Adrenal gland (tissue), 12 donors: ENCODE results near the gene C8G. TPM values are rescaled to one million over a fixed set of nuclear protein-coding genes. Genes with fewer than 3 reads are reported as not detected.
A peak's percentile ranks its signal among the peaks of the same experiment; 100 is the strongest.

Source experiments
- DNase-seq, 7 donors: peaks; one replicate each; pipeline ENCODE4 v3.0.0-alpha.2; 2019 to 2020
- H3K27ac ChIP-seq, 5 donors: fragments of 200-600 bp; sonication (generic) in 4 of 5; 1 replicate in 3 of 5; 2 replicates in 2 of 5; pipeline versions ENCODE4 v1.5.1 to v1.8.0; 2016 to 2020; ENCODE audit warnings: mild to moderate bottlenecking in 1 of 5
- H3K27me3 ChIP-seq: fragments of 200-600 bp; 2 replicates; pipeline ENCODE4 v1.8.0; 2021
- H3K36me3 ChIP-seq, 2 donors: fragments of 200-600 bp; replicated peaks in 1 of 2; 1 replicate in 1 of 2; 2 replicates in 1 of 2; pipeline versions ENCODE4 v1.5.1 to v1.8.0; 2018 to 2022
- H3K4me1 ChIP-seq, 2 donors: fragments of 200-600 bp; replicated peaks in 1 of 2; 1 replicate in 1 of 2; 2 replicates in 1 of 2; pipeline versions ENCODE4 v1.5.1 to v1.8.0; 2018 to 2021
- H3K4me3 ChIP-seq, 4 donors: fragments of 200-600 bp; sonication (generic) in 3 of 4; one replicate each; pipeline ENCODE4 v1.5.1; 2016 to 2018
- H3K9me3 ChIP-seq, 3 donors: fragments of 200-600 bp; sonication (generic) in 1 of 3; replicated peaks in 1 of 3; 1 replicate in 2 of 3; 2 replicates in 1 of 3; pipeline versions ENCODE4 v1.5.1 to v1.8.0; 2016 to 2021
- POLR2A ChIP-seq, 2 donors: fragments of 450-650 bp; IDR thresholded peaks; one replicate each; pipeline ENCODE4 v1.6.1; 2017; ENCODE audit warnings: antibody characterized with exemption in 2 of 2, mild to moderate bottlenecking in 2 of 2, moderate library complexity in 1 of 2
- WGBS, 4 donors: extraction: QIAGEN DNeasy Blood & Tissue Kit in 2 of 4; methylation state at CpG; one replicate each; pipeline versions ENCODE4 v1.1.5 to v1.1.7; 2013 to 2017; 5-methylcytosine and 5-hydroxymethylcytosine counted together
- intact Hi-C, 2 donors: fragments of 100-400 bp; cut with DNase I; formaldehyde crosslinking; loops; one replicate each; pipeline versions ENCODE4 v1.14.1 to v1.15.0; 2022 to 2023
- polyA plus RNA-seq, 3 donors: library from polyadenylated mRNA; stranded (reverse); fragments of 200-250 nt in 2 of 3; fragments of 350-450 nt in 1 of 3; fragmentation: Illumina TruSeq in 1 of 3; extraction: RNeasy Lipid Tissue Mini Kit (QIAGEN cat#74804) in 1 of 3; gene quantifications; one replicate each; pipeline ENCODE4 v1.2.3, GENCODE V29; 2013 to 2014
- total RNA-seq, 9 donors: library from RNA; depleted of rRNA in 4 of 9; stranded (reverse); fragments of >200 nt in 4 of 9; fragments of 120-200 nt in 1 of 9; fragmentation: NEBNext Ultra II Directional in 1 of 9; extraction: Animal tissue kit (Norgen Biotek cat#: 25700) in 1 of 9; gene quantifications; one replicate each; pipeline versions ENCODE4 v1.1.0 to v1.2.4, GENCODE V29; 2013 to 2023
- TF ChIP-seq, protein P1 (sequence below), 6 experiments: fragments of 450-650 bp in 4 of 6; fragments of 200-600 bp in 2 of 6; sonication (generic) in 1 of 6; IDR thresholded peaks; 1 replicate in 5 of 6; 2 replicates in 1 of 6; pipeline versions ENCODE4 v1.5.1 to v1.8.0; 2016 to 2021; ENCODE audit warnings: antibody characterized with exemption in 6 of 6, mild to moderate bottlenecking in 2 of 6, moderate library complexity in 1 of 6
- donor health status: healthy with polysubstance abuse.
- donor health status: Bipolar disorder and iron deficiency.
- donor health status: DM: yes; HTN: yes; CAD: no.
- donor health status: DM: no; HTN: no; CAD: no.
- donor health status: DM: no; HTN: no; CAD: no.
- donor health status: DM: yes; HTN: yes; CAD: no.

The C8G gene
- total and polyA plus RNA-seq, 12 donors = 0.68 to 5.5 (median 2.2) TPM; not detected in 6

DNA sequence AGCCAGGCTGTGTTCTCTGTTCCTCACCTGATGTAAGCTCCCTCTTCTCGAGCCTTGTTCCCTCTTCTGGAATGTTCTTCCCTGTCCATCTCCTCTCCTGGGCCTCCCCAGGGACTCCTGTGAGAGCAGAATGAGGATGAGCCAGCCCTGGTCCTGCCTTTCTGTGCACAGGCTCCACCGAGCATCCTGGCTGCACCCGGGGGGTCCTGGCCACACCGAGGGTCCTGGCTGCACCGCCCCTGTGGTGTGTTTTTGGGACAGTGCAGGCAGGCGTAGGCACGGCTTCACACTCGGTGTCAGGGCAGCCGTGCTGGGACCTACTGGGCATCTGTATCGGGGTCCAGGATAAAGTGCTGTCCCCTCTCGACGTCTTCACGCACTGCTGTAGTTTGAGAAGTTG is 18.3 kb upstream of the C8G start:
- H3K9me3 ChIP-seq = no peaks in the 10 kb centered on the region

DNA sequence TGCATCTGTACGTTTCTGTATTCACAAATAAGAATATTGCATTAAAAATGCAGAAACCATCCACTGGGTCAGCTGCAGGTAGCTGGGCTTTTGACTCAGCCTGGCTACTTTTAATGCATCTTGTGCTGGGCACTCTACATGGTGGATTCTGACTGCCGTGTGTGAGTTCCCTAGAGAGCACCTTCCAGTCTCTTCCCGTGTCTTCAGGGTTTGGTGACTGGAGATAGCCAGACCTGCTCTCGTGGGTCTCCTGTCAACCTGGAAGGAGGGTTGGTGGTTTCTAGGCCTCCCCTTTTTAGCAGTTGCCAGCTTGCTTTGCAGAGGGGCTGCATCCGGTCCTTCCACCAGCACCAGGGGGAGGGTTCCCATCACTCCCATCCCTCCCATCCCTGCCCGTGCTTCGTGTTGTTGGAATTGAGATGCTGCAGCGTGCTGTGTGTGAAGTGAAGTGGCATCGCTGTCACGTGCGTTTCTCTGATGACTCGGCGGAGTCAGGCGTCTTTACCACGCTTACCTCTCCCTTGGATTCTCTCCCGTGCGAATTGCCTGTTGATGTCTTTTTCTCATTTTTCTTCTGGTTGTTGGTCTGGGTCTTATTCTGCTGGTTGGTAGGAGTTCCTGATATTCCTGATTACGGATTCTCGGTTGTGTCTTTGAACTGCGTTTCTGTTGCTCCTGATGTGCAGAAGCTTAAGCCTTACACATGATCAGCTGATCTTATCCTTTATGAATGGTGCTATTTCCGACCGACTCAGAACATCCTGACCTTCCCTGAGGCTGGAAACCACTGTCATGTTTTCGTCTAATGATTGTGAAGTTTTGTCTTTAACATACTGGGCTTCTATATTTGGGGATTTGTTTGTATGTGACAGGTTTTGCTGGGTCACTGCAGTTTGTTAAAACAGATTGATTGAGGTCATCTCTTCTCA is 17.4 kb upstream of the C8G start:
- WGBS, 4 donors = 73 to 91% (median 79%) methylated on average over 22 to 23 of the region's 23 CpGs
- Histone ChIP-seq H3K27me3 (no peaks in the 10 kb centered on the region), H3K27ac (peak overlapping the region in 1 of 5 donors; percentile 47), H3K4me3 (no peak overlapping the region), H3K36me3 (peaks cover 0 to 22% of the 10 kb centered on the region in 2 donors), H3K4me1 (no peaks in the 10 kb centered on the region), H3K9me3 (no peaks in the 10 kb centered on the region)
- intact Hi-C loops = no loop called here
- DNase-seq = no peak
- TF ChIP-seq POLR2A (IDR thresholded peaks at IDR 0.05) = no peak
- TF ChIP-seq, protein P1, sequence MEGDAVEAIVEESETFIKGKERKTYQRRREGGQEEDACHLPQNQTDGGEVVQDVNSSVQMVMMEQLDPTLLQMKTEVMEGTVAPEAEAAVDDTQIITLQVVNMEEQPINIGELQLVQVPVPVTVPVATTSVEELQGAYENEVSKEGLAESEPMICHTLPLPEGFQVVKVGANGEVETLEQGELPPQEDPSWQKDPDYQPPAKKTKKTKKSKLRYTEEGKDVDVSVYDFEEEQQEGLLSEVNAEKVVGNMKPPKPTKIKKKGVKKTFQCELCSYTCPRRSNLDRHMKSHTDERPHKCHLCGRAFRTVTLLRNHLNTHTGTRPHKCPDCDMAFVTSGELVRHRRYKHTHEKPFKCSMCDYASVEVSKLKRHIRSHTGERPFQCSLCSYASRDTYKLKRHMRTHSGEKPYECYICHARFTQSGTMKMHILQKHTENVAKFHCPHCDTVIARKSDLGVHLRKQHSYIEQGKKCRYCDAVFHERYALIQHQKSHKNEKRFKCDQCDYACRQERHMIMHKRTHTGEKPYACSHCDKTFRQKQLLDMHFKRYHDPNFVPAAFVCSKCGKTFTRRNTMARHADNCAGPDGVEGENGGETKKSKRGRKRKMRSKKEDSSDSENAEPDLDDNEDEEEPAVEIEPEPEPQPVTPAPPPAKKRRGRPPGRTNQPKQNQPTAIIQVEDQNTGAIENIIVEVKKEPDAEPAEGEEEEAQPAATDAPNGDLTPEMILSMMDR (IDR thresholded peaks at IDR 0.05) = no peak

More for the DNA sequence above, 18.3 kb upstream of the C8G start:
- intact Hi-C loops = no loop called here
- WGBS, 4 donors = 92 to 97% (median 96%) methylated on average over 13 of the region's 13 CpGs
- Histone ChIP-seq H3K27me3 (no peaks in the 10 kb centered on the region), H3K36me3 (peaks cover 0 to 22% of the 10 kb centered on the region in 2 donors), H3K4me1 (peaks cover 0 to 5% of the 10 kb centered on the region in 2 donors), H3K27ac (no peak overlapping the region), H3K4me3 (no peak overlapping the region)
- DNase-seq = no peak
- TF ChIP-seq, protein P1 (IDR thresholded peaks at IDR 0.05) = no peak
- no peak for TF ChIP-seq POLR2A (IDR thresholded peaks at IDR 0.05)

DNA sequence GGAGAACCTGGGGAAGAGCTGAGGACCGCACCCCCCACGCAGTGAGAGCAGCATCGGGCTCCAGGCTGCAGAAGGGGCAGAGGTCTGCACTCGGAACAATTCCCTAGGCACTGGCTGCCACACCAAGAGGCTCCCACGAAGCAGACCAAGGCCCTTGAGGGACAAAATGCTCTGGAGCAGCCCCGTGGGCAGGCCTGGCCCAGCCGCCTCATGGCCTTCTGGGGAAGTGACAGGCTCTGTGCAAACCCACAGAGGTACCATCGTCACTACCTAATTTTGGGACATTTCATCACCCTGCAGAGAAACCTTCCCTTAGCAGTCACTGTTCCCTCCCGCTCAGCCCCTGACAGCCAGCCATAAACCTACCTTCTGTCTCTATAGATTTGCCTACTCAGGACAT is 16.5 kb upstream of the C8G start:
- no peak for DNase-seq
- Histone ChIP-seq H3K36me3 (peaks cover 0 to 22% of the 10 kb centered on the region in 2 donors), H3K27me3 (no peaks in the 10 kb centered on the region), H3K27ac (peak overlapping the region in 1 of 5 donors; percentile 47), H3K4me3 (no peak overlapping the region), H3K9me3 (no peaks in the 10 kb centered on the region), H3K4me1 (no peaks in the 10 kb centered on the region)
- intact Hi-C loops = no loop called here
- TF ChIP-seq, protein P1 (IDR thresholded peaks at IDR 0.05) = no peak
- TF ChIP-seq POLR2A (IDR thresholded peaks at IDR 0.05) = no peak
- WGBS, 4 donors = 82 to 100% (median 91%) methylated on average over 3 to 9 of the region's 9 CpGs

DNA sequence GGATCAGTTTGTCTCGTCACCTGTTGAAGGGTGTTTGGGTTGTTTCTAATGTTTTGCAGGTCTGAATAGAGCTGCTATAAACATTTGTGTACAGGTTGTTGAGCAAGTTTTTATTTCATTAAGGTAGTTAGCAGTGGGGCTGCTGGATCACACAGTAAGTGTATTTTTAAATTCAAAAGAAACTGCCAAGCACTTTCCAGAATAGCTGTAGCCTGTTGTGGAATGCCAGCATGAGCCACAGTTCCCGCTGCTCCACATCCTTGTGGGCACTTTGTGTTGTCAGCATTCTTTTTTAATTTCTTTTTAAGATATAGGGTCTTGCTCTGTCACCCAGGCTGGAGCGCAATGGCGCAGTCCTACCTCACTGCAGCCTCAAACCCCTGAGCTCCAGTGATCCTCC is 15.0 kb upstream of the C8G start:
- Histone ChIP-seq H3K36me3 (peaks cover 0 to 16% of the 10 kb centered on the region in 2 donors), H3K9me3 (no peaks in the 10 kb centered on the region), H3K4me3 (no peak overlapping the region), H3K27ac (no peak overlapping the region), H3K4me1 (no peaks in the 10 kb centered on the region), H3K27me3 (no peaks in the 10 kb centered on the region)
- WGBS, 4 donors = 97 to 99% (median 98%) methylated on average over 4 of the region's 4 CpGs
- intact Hi-C loops = no loop called here
- TF ChIP-seq POLR2A (IDR thresholded peaks at IDR 0.05) = no peak
- TF ChIP-seq, protein P1 (IDR thresholded peaks at IDR 0.05) = no peak
- no peak for DNase-seq
